Endodermal cell (in vitro differentiated cells): ENCODE results near the gene LACTBL1. TPM values are rescaled to one million over a fixed set of nuclear protein-coding genes. Genes with fewer than 3 reads are reported as not detected.

Source experiments
- DNase-seq: peaks from one replicate; pipeline ENCODE4 v3.0.0-alpha.2; 2017
- H3K27ac ChIP-seq: 2 replicates; pipeline ENCODE4 v1.5.1; 2013; ENCODE audit warnings: mild to moderate bottlenecking, low read depth, low read length, moderate library complexity
- H3K27me3 ChIP-seq: 2 replicates; pipeline ENCODE4 v1.6.1; 2013; ENCODE audit warnings: mild to moderate bottlenecking, low read length, moderate library complexity; ENCODE audit not compliant: insufficient read depth, control insufficient read depth, poor library complexity, severe bottlenecking
- H3K36me3 ChIP-seq: 2 replicates; pipeline ENCODE4 v1.7.0; 2013; ENCODE audit warnings: mild to moderate bottlenecking, low read length, moderate library complexity; ENCODE audit not compliant: control insufficient read depth, insufficient read depth
- H3K4me1 ChIP-seq: one replicate; pipeline ENCODE4 v1.7.0; 2013; ENCODE audit warnings: low read length; ENCODE audit not compliant: control insufficient read depth, insufficient read depth
- H3K4me3 ChIP-seq: 2 replicates; pipeline ENCODE4 v1.5.1; 2013; ENCODE audit warnings: mild to moderate bottlenecking, low read length, moderate library complexity
- H3K9ac ChIP-seq: 2 replicates; pipeline ENCODE4 v1.6.1; 2013; ENCODE audit warnings: mild to moderate bottlenecking, low read length, moderate library complexity; ENCODE audit not compliant: poor library complexity, severe bottlenecking; ENCODE audit errors: extremely low read depth
- H3K9me3 ChIP-seq: 2 replicates; pipeline ENCODE4 v1.6.1; 2013; ENCODE audit warnings: mild to moderate bottlenecking, low read length, moderate library complexity; ENCODE audit not compliant: control insufficient read depth
- H3K27ac Mint-ChIP-seq: 2 replicates; pipeline ENCODE4 v1.8.0; 2020; ENCODE audit warnings: mixed read lengths
- H3K27me3 Mint-ChIP-seq: 2 replicates; pipeline ENCODE4 v1.8.0; 2021; ENCODE audit warnings: mild to moderate bottlenecking, mixed read lengths; ENCODE audit not compliant: insufficient read depth
- H3K36me3 Mint-ChIP-seq: 2 replicates; pipeline ENCODE4 v1.8.0; 2020; ENCODE audit warnings: low read depth, mixed read lengths
- H3K4me1 Mint-ChIP-seq: 2 replicates; pipeline ENCODE4 v1.8.0; 2020; ENCODE audit warnings: mixed read lengths
- H3K4me3 Mint-ChIP-seq: 2 replicates; pipeline ENCODE4 v1.8.0; 2020; ENCODE audit warnings: mild to moderate bottlenecking, moderate library complexity, mixed read lengths
- H3K9me3 Mint-ChIP-seq: 2 replicates; pipeline ENCODE4 v1.8.0; 2020; ENCODE audit warnings: mild to moderate bottlenecking, mixed read lengths
- CTCF ChIP-seq: fragments of 200-600 bp; sonication (generic); conservative IDR thresholded peaks from 2 replicates; pipeline ENCODE4 v1.5.0; 2021; ENCODE audit warnings: antibody characterized with exemption, mild to moderate bottlenecking
- WGBS, 2 experiments: methylation state at CpG; one replicate each; pipeline versions ENCODE4 v1.1.5 to v1.1.7; 2013; ENCODE audit warnings: missing lambda C conversion rate in 2 of 2, mixed read lengths in 1 of 2; ENCODE audit not compliant: insufficient coverage in 1 of 2, insufficient read length in 1 of 2; 5-methylcytosine and 5-hydroxymethylcytosine counted together
- total RNA-seq, 2 donors: library from RNA; stranded (reverse); fragmentation: NEBNext Ultra II Directional in 1 of 2; extraction: Animal tissue kit (Norgen Biotek cat#: 25700) in 1 of 2; gene quantifications; 2 replicates in 1 of 2; 3 replicates in 1 of 2; pipeline ENCODE4 v1.2.1, GENCODE V29; 2021

Gene LACTBL1
- total RNA-seq, 2 donors from 2014 or later, result not detected

- Histone ChIP-seq H3K27ac (no peak overlapping the region), H3K27me3 (no peaks in the 10 kb centered on the region), H3K9me3 (peaks cover 15% of the 10 kb centered on the region), H3K4me1 (no peaks in the 10 kb centered on the region), H3K9ac (no peak overlapping the region), H3K4me3 (no peak overlapping the region), H3K36me3 (no peaks in the 10 kb centered on the region)
- DNase-seq, result peak; percentile 11
- peaks cover 3% of the 10 kb centered on the region for H3K27me3 Mint-ChIP-seq
- no peak for TF ChIP-seq CTCF
- no peaks in the 10 kb centered on the region for H3K4me1 Mint-ChIP-seq
- peaks cover 2% of the 10 kb centered on the region for H3K36me3 Mint-ChIP-seq
- H3K9me3 Mint-ChIP-seq, result peaks cover 25% of the 10 kb centered on the region
- 96 to 100% methylated on average over 3 of the region's 3 CpGs for WGBS, 2 experiments
- H3K27ac Mint-ChIP-seq, result no peak overlapping the region
- no peak overlapping the region for H3K4me3 Mint-ChIP-seq
Observed at GRCh38 chr1:22935433-22935832, 37.2 kb downstream of the LACTBL1 start.

- H3K36me3 Mint-ChIP-seq, result no peaks in the 10 kb centered on the region
- peaks cover 15% of the 10 kb centered on the region for H3K9me3 Mint-ChIP-seq
- H3K27ac Mint-ChIP-seq, result no peak overlapping the region
- Histone ChIP-seq H3K27me3 (no peaks in the 10 kb centered on the region), H3K9ac (no peak overlapping the region), H3K9me3 (peaks cover 4% of the 10 kb centered on the region), H3K4me1 (no peaks in the 10 kb centered on the region), H3K4me3 (no peak overlapping the region), H3K27ac (no peak overlapping the region), H3K36me3 (no peaks in the 10 kb centered on the region)
- H3K27me3 Mint-ChIP-seq, result peaks cover 4% of the 10 kb centered on the region
- H3K4me3 Mint-ChIP-seq, result no peak overlapping the region
- peak; percentile 14 for DNase-seq
- WGBS, 2 experiments, result 66 to 83% methylated on average over 3 to 4 of the region's 4 CpGs
- no peak for TF ChIP-seq CTCF
- H3K4me1 Mint-ChIP-seq, result no peaks in the 10 kb centered on the region
Observed at GRCh38 chr1:22932803-22933470, 39.7 kb downstream of the LACTBL1 start.

- Mint-ChIP-seq H3K4me1 (no peaks in the 10 kb centered on the region), H3K4me3 (no peak overlapping the region), H3K27me3 (peaks cover 4% of the 10 kb centered on the region), H3K9me3 (peaks cover 9% of the 10 kb centered on the region), H3K27ac (no peak overlapping the region), H3K36me3 (no peaks in the 10 kb centered on the region)
- DNase-seq, result peak; percentile 95
- H3K36me3 ChIP-seq, result no peaks in the 10 kb centered on the region
- no peaks in the 10 kb centered on the region for H3K4me1 ChIP-seq
- H3K27me3 ChIP-seq, result no peaks in the 10 kb centered on the region
- peaks cover 4% of the 10 kb centered on the region for H3K9me3 ChIP-seq
- 59 to 60% methylated on average over 1 to 11 of the region's 11 CpGs for WGBS, 2 experiments
- no peak overlapping the region for H3K9ac ChIP-seq
- H3K4me3 ChIP-seq, result no peak overlapping the region
- H3K27ac ChIP-seq, result no peak overlapping the region
- TF ChIP-seq CTCF, result peak; percentile 93
Observed at GRCh38 chr1:22930240-22930912, 42.3 kb downstream of the LACTBL1 start.
